COR-L47 (cell line): ENCODE measurements around the gene SEMA5A.

ENCODE experiments used
- DNase-seq: peaks from one replicate; lab custom pipeline; 2025; lab: John Stamatoyannopoulos, UW

Gene SEMA5A, protein sequence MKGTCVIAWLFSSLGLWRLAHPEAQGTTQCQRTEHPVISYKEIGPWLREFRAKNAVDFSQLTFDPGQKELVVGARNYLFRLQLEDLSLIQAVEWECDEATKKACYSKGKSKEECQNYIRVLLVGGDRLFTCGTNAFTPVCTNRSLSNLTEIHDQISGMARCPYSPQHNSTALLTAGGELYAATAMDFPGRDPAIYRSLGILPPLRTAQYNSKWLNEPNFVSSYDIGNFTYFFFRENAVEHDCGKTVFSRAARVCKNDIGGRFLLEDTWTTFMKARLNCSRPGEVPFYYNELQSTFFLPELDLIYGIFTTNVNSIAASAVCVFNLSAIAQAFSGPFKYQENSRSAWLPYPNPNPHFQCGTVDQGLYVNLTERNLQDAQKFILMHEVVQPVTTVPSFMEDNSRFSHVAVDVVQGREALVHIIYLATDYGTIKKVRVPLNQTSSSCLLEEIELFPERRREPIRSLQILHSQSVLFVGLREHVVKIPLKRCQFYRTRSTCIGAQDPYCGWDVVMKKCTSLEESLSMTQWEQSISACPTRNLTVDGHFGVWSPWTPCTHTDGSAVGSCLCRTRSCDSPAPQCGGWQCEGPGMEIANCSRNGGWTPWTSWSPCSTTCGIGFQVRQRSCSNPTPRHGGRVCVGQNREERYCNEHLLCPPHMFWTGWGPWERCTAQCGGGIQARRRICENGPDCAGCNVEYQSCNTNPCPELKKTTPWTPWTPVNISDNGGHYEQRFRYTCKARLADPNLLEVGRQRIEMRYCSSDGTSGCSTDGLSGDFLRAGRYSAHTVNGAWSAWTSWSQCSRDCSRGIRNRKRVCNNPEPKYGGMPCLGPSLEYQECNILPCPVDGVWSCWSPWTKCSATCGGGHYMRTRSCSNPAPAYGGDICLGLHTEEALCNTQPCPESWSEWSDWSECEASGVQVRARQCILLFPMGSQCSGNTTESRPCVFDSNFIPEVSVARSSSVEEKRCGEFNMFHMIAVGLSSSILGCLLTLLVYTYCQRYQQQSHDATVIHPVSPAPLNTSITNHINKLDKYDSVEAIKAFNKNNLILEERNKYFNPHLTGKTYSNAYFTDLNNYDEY

GRCh38 chr5:9545992-9546851 is at the start of gene SEMA5A:
Gene SEMA5A (minus strand): TSS chr5:9546075. CDS start chr5:9379946, 166,129 bp downstream.
- no peak for DNase-seq

- DNase-seq, result no peak
These were observed 49.0 kb upstream of the SEMA5A start for GRCh38 chr5:9594913-9595312.

GRCh38 chr5:9589049-9589835 is 43.4 kb upstream of the SEMA5A start:
- no peak for DNase-seq

DNA sequence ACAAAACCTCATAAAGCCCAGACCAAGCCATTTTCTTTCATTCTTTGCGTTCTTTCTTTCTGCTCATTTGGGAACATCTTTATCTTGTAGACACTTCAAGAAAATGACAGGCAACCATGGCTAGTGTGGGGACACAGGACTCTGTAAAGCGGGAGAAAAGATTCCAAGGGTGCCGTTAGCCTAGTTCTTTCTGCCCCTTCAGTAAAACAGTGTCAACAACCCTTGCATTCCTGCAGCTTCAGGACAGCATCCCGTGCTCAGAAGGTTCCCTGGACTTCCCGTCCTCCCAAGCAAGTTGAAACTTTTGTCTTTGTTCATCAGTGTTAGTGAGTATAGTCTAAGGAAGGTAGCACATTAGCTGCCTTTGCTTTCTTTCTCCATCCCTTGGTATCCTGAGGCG is 42.4 kb upstream of the SEMA5A start:
- DNase-seq, result no peak

DNA sequence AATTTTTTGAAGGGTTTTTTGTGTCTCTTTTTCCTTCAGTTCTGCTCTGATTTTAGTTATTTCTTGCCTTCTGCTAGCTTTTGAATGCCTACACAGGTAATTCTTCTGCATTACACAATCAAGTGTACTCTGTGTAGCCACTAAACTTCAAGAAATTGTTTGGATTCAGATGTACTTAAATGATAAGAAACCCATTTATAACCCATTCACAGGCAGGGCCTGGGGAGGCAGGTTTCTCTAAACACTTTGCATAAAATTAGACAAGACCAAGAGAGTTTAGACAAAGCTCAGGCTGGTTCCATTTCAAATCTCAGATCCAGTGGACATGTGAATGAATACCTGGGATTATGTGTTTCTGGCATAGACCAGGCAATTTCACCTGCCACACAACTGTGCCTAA is 41.3 kb upstream of the SEMA5A start:
- DNase-seq, result no peak

DNA sequence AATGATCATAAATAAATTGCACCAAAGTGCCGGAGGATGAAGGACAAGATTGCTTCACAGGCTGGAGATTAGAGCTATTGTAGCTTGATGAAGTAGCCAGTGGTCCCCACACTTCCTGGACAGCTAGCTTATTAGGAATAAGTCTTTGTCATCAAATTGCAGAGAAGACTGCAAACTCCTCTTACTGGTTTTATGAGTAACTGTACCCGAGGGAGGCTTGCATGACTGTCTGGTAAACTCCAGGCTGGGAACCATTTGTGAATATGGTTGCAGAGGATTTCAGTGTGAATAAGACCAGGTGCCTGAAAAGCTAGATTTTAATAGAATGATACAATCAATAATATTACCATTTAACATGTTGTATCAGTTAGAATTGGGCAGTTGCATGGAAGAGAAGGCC is 36.5 kb upstream of the SEMA5A start:
- DNase-seq, result no peak

DNA sequence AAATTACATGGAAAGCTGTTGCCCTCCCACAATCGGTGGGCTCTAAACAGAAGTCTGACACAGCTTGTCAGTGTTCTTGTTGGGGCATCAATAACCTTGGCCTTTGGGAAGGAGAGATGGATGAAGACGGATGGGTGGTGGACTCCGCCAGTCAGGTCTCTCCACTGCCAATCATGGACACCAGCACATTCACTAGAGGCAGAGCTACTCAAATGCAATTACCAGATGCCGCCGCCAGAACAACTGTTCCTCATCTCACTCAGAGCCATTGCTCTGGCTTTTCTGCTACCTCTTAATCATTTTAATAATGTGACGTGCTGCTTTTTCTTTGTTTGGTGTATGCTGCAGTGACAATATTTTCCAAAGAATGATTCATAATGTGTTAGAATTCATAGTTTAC is 27.9 kb upstream of the SEMA5A start:
- DNase-seq, result no peak

DNA sequence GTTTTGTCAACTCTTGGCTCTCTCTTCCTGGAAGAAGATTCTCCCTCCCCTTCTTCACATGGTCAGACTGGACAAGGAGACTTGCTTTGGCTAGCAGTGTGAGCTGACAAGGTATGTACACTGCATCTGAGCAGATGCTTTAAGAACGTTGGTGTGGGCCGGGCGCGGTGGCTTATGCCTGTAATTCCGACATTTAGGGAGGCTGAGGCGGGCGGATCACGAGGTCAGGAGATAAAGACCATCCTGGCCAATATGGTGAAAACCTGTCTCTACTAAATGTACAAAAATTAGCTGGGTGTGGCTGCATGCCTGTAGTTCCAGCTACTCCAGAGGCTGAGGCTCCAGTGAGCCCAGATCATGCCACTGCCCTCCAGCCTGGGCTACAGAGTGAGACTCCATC is 26.4 kb upstream of the SEMA5A start:
- DNase-seq, result no peak

DNA sequence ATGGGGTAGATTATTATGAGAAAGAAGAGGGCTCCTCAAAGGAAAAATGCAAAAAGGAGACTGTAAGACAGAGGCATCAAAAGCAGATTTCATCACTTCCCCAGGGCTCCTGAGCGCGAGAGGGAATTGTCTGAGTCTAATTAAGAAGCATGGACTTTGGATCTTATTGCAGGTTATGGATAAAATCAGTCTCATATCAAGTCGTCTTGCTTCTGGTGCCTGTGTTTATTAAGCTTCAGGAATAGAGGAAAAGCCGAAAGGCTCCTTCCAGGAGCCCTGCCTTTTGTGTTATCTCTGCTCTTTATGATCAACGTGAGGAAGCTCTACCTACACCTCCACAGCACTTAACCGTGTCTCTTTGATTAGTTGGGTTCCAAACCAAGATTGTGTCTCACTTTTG is 25.0 kb upstream of the SEMA5A start:
- DNase-seq, result no peak

DNA sequence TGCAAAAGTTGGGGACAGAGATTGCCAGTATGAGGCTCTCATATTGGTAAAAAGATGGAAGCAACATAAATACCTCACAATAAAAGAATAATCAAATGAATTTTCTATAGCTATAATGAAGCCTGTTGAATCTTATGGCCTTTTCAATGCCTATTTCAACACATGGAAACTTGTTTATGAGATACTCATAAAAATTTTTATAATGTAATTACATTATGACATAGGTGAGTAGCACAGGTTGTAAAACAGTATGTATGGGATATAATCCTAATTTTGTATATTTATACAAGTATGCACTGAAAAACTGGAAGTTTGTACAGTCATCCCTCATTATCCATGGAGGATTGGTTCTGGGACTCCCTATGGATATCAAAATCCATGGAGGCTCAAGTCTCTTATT is 21.2 kb upstream of the SEMA5A start:
- DNase-seq, result no peak

DNA sequence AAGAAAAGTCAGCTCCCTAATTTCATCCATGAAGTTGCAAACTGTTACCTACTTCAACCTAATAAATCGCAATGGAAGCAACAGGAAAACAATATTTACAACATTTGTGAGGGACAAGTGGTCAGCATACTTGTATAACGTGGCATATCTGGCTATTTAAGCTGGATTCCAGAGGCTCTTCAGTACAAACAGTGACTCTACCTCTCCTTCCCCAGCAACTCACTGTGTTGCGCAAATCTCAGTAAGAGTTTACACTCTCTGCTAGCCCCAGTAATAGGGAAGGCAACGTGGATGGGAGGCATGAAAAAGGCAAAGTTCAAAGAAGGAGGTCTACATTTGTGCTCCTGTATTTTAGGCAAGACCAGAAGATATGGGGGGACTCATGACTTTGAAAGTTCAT is 18.9 kb upstream of the SEMA5A start:
- DNase-seq, result no peak

GRCh38 chr5:9562141-9562540 is 16.3 kb upstream of the SEMA5A start:
- no peak for DNase-seq

GRCh38 chr5:9559965-9560364 is 14.1 kb upstream of the SEMA5A start:
- no peak for DNase-seq

- DNase-seq, result no peak
These were observed 12.6 kb upstream of the SEMA5A start for GRCh38 chr5:9558319-9558965.

DNA sequence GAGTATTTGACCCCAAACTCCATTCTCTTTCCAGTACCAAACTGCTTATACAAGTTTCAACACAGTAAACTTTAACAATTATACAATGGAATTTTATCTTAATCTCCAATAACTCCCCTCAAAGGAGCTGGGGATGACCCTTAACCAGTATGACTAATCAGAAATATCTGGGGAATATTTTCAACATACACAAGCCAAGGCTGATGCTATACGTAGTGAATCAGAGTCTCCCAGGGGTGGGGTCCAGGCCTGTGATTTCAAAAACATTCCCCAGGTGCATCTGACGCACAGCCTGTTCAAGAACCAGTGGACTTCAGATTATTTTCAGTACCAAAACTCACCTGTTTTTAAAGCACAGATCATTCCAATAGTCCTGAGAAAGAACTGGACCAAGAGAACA is 11.8 kb upstream of the SEMA5A start:
- DNase-seq, result no peak

DNA sequence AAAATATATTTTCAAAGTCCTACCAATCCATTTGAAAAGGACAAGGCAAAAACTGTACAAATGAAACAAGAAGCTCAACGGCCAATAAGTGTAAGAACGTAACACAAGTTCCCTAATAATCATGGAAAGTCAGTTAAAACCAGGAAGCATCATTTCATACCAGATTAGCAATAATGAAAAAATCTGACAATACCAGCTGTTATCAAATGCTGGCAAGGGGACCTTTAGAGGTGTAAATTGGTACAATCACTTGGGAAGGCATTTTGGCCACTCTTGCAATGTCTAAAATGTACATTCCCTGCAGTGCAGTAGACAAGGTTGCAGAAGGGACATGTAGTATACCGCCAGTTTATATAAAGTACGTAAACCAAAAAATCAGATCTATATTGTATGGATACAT is 10.1 kb upstream of the SEMA5A start:
- no peak for DNase-seq

GRCh38 chr5:9554122-9554521 is 8.2 kb upstream of the SEMA5A start:
- DNase-seq, result no peak

DNA sequence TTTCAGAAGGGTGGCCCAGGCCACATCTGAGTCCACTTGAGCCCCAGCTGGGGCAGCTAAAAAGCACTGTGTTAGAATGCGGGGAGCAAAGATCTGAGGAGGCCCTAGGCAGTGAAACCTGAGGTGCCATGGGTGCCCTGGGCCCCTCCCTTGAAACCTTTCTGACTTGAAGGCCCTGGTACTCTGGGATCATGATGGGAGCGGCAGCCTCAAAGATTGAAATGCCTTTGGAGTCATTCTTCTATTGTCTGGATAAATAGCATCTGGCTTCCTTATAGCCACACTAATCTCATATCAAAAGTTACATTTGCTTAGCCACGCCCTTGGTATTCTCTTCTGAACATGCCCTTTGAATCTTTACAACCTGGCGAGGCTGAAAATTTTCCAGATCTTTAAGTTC is 7.7 kb upstream of the SEMA5A start:
- no peak for DNase-seq

DNA sequence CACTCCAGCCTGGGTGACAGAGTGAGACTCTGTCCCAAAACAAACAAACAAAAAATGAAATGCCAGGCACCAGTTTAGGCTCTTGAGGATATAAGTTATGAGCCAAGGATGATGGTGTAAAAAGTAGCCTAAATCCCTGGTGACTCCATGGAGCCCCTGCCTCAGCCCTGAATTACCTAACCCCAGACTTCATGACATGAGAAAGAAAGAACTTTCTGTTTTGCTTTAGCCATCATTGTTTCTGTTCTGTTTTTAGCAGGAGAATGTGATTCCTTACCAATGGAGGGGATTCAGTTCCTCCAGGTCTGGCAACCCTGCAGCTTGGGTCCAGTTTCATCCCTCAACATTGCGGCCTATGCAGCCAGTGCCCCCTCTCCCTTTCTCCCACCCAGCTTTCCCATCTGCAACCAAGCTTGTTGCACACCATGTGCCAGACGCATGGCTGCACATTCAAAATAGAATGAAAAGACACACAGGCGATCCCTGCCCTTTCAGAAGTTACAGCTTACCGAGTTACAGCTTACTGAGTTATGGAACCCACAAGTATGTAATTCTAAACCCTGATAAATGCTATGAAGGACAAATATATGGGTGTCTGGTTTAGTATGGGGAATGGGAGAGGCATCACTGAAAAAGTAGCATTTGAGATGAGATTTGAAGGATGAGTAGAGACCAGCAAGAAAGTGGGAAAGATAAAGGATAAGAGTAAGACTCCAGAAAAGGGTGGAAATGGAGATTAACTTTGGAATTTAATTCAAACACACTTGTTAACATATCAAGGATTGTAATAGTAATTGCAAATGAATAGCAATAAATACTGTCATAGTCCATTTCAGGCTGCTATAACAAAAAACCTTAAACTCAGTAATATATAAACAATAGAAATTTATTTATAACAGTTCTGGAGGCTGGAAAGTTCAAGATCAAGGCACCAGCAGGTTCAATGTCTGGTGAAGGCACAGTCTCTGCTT is 6.0 kb upstream of the SEMA5A start:
- DNase-seq, result no peak
